ENCODE results near the gene MN1. TPM values are rescaled to one million over a fixed set of nuclear protein-coding genes. Genes with fewer than 3 reads are reported as not detected.

The MN1 gene
- total RNA-seq, 2 donors from 2014 or later, result 0.40 to 0.42 TPM

DNA sequence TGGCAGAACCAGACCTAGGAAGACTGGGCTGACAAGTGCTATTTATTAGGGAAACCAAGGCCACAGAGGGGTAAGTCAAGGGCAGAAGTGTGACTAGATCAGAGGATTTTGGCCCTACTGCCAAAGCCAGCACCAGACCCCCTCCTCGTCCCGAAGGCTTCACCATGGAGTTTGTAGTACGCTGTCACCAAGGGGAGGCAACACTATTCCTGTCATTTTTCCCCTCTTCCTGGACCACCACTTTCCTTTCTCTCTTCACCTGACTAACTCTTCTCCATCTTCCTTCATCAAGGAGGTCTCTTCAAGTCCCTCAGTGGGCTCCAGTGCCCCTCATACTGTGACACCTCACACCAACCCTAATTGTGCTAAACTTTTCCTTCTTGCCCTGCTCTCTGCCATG is 34.9 kb downstream of the MN1 start:
- no peak overlapping the region for H3K27ac Mint-ChIP-seq
- ATAC-seq (no peak), DNase-seq (no peak)
- H3K27me3 Mint-ChIP-seq, result peaks cover 22% of the 10 kb centered on the region
- H3K4me3 Mint-ChIP-seq, result no peak overlapping the region
- H3K9me3 ChIP-seq (ENCODE audit: control insufficient read depth, low read length, poor library complexity, severe bottlenecking), result no peaks in the 10 kb centered on the region
- no peaks in the 10 kb centered on the region for H3K4me1 Mint-ChIP-seq
- H3K36me3 Mint-ChIP-seq (ENCODE audit: low read depth), result no peaks in the 10 kb centered on the region

GRCh38 chr22:27765706-27766291 is 35.8 kb downstream of the MN1 start:
- H3K4me3 Mint-ChIP-seq, result no peak overlapping the region
- peaks cover 3% of the 10 kb centered on the region for H3K36me3 Mint-ChIP-seq (ENCODE audit: low read depth)
- H3K9me3 ChIP-seq (ENCODE audit: control insufficient read depth, low read length, poor library complexity, severe bottlenecking), result no peaks in the 10 kb centered on the region
- H3K4me1 Mint-ChIP-seq, result no peaks in the 10 kb centered on the region
- H3K27ac Mint-ChIP-seq, result no peak overlapping the region
- H3K27me3 Mint-ChIP-seq, result peaks cover 22% of the 10 kb centered on the region
- DNase-seq (no peak), ATAC-seq (no peak)

DNA sequence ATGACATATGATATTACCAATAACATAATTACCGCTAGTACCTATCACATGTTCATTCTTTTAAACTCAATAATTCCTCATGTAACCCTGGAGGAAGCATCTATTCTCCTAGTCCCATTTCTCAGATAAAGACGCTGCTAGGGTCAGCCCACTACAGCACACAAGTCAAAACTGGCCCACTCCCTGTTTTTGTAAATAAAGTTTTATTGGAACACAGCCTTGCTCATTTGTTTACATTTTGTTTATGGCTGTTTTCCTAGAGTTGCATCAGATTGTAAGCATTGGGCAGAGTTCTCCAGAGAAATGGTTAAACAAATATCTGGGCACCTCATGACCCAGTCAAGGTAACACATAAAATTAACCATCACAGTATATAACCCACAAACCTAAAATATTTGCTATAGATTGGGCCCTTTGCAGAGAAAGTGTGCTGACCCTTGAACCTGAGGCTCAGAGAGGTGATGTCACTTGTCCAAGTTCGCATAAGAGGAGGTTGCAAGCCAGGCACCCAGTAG is 36.8 kb downstream of the MN1 start:
- no peaks in the 10 kb centered on the region for H3K4me1 Mint-ChIP-seq

DNA sequence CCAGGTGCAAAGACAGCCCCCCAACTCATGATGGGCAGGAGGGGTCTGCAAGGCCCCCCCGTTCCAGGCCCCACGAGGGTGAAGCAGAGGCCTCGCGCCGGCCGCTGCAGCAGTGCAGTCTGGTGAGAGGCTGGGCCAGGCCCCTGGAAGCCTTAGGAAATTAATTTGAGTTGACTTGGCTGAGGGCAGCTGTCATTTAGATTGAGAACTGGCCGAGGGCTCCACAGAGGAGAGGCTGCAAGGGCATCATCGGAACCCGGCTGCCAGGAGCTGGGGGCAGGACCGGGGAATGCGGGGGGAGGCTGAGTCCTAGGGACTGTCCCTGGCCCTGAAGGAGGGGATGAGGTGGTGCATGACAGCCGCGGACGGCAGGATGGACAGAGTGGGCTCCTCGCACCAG is 39.9 kb downstream of the MN1 start:
- no peaks in the 10 kb centered on the region for H3K9me3 ChIP-seq (ENCODE audit: control insufficient read depth, low read length, poor library complexity, severe bottlenecking)
- H3K4me1 Mint-ChIP-seq, result no peaks in the 10 kb centered on the region
- peaks cover 3% of the 10 kb centered on the region for H3K36me3 Mint-ChIP-seq (ENCODE audit: low read depth)

More for the DNA sequence above, 36.8 kb downstream of the MN1 start:
- H3K27ac Mint-ChIP-seq, result no peak overlapping the region
- DNase-seq (no peak), ATAC-seq (no peak)
- peaks cover 3% of the 10 kb centered on the region for H3K36me3 Mint-ChIP-seq (ENCODE audit: low read depth)
- H3K27me3 Mint-ChIP-seq, result peaks cover 22% of the 10 kb centered on the region
- no peak overlapping the region for H3K4me3 Mint-ChIP-seq
- H3K9me3 ChIP-seq (ENCODE audit: control insufficient read depth, low read length, poor library complexity, severe bottlenecking), result no peaks in the 10 kb centered on the region

DNA sequence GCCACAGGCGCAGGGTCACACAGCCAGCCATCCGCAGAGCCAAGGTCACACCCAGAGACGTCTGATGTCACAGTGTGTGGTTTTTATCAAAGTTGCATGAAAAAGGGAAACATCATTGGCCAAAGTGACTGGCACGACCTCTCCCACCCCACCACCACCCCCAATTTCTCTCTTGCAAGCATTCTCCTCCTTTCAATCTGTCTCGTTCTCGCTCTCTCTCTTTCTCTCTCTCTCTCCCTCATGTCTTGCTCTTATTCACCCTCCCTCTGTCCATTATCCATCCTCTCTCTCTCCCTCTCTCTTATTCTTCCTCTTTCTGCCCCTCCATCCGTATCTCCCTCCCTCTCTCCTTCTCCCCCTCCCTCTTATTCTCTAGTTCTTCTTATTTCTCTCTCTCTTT is 40.6 kb downstream of the MN1 start:
- DNase-seq (no peak), ATAC-seq (no peak)
- H3K4me3 Mint-ChIP-seq, result peak overlapping the region; percentile 5
- peaks cover 16% of the 10 kb centered on the region for H3K27me3 Mint-ChIP-seq
- no peaks in the 10 kb centered on the region for H3K4me1 Mint-ChIP-seq
- no peaks in the 10 kb centered on the region for H3K9me3 ChIP-seq (ENCODE audit: control insufficient read depth, low read length, poor library complexity, severe bottlenecking)
- no peak overlapping the region for H3K27ac Mint-ChIP-seq
- H3K36me3 Mint-ChIP-seq (ENCODE audit: low read depth), result peaks cover 3% of the 10 kb centered on the region

More for the DNA sequence above, 39.9 kb downstream of the MN1 start:
- ATAC-seq (no peak), DNase-seq (no peak)
- Mint-ChIP-seq H3K4me3 (no peak overlapping the region), H3K27me3 (peaks cover 14% of the 10 kb centered on the region), H3K27ac (no peak overlapping the region)

GRCh38 chr22:27760474-27760873 is 41.1 kb downstream of the MN1 start:
- ATAC-seq, result no peak
- Mint-ChIP-seq H3K36me3 (ENCODE audit: low read depth) (peaks cover 3% of the 10 kb centered on the region), H3K4me3 (no peak overlapping the region), H3K27ac (no peak overlapping the region), H3K4me1 (no peaks in the 10 kb centered on the region), H3K27me3 (peaks cover 20% of the 10 kb centered on the region)
- H3K9me3 ChIP-seq (ENCODE audit: control insufficient read depth, low read length, poor library complexity, severe bottlenecking), result no peaks in the 10 kb centered on the region
- no peak for DNase-seq

DNA sequence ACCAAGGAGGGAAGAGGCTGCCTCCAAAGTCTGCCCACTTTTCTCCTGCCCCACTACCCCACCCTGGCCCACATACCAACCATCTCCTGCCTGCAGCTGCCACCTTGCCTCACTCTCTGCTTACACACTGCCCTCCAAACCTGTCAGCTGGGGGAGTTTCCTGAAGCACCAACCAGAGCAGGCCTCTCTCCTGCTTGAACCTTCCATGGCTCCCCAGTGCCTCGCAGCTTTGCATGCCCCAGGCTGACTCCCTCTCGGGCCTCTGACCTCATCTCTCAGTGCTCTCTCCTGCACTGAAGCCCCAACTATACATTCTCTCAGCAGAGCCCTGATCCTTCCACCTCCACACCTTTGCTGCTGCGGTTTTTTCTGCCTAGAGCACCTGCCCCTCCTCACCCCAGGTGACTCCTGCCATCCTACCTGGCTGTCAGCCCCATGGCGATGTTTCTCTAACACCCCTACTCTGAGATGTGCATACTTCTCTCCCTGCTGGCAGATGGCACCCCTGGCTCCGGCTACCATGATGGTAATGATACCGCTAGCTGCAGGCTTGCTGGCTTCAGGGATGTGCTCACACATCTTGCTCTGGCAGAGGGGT is 43.5 kb downstream of the MN1 start:
- peaks cover 3% of the 10 kb centered on the region for H3K36me3 Mint-ChIP-seq (ENCODE audit: low read depth)

DNA sequence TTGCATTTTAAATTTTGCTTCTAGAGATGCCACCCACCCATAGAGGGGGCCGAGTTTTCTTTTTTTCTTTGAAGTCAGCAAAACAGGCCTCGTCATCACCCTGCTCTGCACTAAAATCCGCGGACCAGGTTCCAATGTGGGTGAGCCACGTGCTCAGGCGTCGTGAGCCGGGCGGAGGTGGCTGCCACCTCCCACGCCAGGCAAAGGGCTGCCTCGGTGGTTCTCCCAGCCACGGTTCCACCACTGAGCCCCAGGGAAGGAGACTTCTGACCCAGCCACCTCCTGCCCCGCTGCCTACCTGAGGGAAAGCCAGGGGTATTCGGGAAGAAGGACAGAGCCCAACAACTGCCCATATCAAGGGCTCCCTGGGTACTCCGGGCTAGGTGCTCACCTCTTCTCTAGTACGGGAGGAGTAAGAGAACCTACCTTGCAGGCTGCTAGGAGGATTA is 45.3 kb downstream of the MN1 start:
- ATAC-seq (no peak), DNase-seq (no peak)
- no peaks in the 10 kb centered on the region for H3K9me3 ChIP-seq (ENCODE audit: control insufficient read depth, low read length, poor library complexity, severe bottlenecking)
- Mint-ChIP-seq H3K4me1 (no peaks in the 10 kb centered on the region), H3K27me3 (peaks cover 11% of the 10 kb centered on the region), H3K27ac (no peak overlapping the region), H3K4me3 (no peak overlapping the region), H3K36me3 (ENCODE audit: low read depth) (peaks cover 3% of the 10 kb centered on the region)

More for the DNA sequence above, 43.5 kb downstream of the MN1 start:
- no peak overlapping the region for H3K4me3 Mint-ChIP-seq
- H3K9me3 ChIP-seq (ENCODE audit: control insufficient read depth, low read length, poor library complexity, severe bottlenecking), result no peaks in the 10 kb centered on the region
- no peak for ATAC-seq
- no peak overlapping the region for H3K27ac Mint-ChIP-seq
- H3K27me3 Mint-ChIP-seq, result peaks cover 11% of the 10 kb centered on the region
- H3K4me1 Mint-ChIP-seq, result no peaks in the 10 kb centered on the region
- no peak for DNase-seq

- ATAC-seq (no peak), DNase-seq (no peak)
- no peak overlapping the region for H3K4me3 Mint-ChIP-seq
- no peak overlapping the region for H3K27ac Mint-ChIP-seq
- H3K36me3 Mint-ChIP-seq (ENCODE audit: low read depth), result no peaks in the 10 kb centered on the region
- peaks cover 17% of the 10 kb centered on the region for H3K27me3 Mint-ChIP-seq
- no peaks in the 10 kb centered on the region for H3K4me1 Mint-ChIP-seq
- H3K9me3 ChIP-seq (ENCODE audit: control insufficient read depth, low read length, poor library complexity, severe bottlenecking), result no peaks in the 10 kb centered on the region
These were observed 45.9 kb downstream of the MN1 start for GRCh38 chr22:27755521-27756211.

DNA sequence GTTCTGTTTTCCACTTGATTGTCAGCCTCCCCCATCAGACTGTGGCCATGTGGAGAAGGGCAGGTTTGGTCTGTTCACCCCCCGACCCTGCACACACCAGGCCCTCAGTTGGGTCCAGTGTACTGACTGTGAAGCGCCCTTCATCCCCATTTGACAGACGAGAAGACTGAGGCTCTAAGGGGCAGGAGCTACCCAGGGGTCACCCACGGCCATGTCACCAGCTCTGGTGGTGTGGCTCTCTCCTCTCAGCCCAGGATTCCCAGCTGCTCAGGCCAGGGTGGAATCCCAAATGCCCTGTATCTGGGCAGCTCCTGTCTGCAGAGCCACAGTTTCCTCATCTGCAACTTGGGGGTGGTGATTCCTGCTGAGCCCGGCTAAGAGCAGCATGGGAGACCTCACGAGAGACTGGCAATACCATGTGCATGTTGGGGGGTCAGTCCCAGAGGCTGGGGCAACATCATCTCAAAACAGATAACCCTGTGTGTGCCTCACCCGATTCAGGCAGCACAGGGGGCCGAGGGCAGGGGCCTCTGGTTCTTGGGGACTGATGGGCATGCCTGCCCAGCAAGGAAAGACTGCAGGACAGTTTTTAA is 46.6 kb downstream of the MN1 start:
- ATAC-seq (no peak), DNase-seq (no peak)
- Mint-ChIP-seq H3K27me3 (peaks cover 24% of the 10 kb centered on the region), H3K4me3 (no peak overlapping the region), H3K36me3 (ENCODE audit: low read depth) (no peaks in the 10 kb centered on the region), H3K27ac (no peak overlapping the region), H3K4me1 (no peaks in the 10 kb centered on the region)
- no peaks in the 10 kb centered on the region for H3K9me3 ChIP-seq (ENCODE audit: control insufficient read depth, low read length, poor library complexity, severe bottlenecking)

GRCh38 chr22:27754247-27754887 is 47.2 kb downstream of the MN1 start:
- H3K4me3 Mint-ChIP-seq, result no peak overlapping the region
- H3K27ac Mint-ChIP-seq, result no peak overlapping the region
- H3K4me1 Mint-ChIP-seq, result no peaks in the 10 kb centered on the region
- DNase-seq, result no peak
- no peak for ATAC-seq
- peaks cover 30% of the 10 kb centered on the region for H3K27me3 Mint-ChIP-seq
- no peaks in the 10 kb centered on the region for H3K9me3 ChIP-seq (ENCODE audit: control insufficient read depth, low read length, poor library complexity, severe bottlenecking)
- H3K36me3 Mint-ChIP-seq (ENCODE audit: low read depth), result no peaks in the 10 kb centered on the region

DNA sequence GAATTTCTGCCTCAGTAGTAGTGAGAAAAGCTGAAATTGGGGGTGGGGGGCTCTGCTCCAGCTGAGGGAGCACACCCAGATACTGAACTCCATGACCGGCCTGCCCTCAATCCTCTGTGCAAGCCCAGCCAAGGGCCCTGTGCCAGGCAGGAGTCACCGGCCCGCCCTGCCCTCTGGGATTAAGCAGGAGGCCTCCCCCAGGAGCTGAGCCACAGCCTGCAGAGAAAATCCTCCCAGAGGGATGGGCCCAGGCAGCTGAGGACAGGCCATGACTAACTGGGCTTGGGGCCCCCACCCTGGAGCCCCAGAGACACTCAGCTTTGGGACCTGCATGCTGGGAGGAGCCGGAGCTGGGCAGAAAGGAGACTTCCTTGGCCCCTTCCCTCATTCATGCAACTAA is 48.8 kb downstream of the MN1 start:
- Mint-ChIP-seq H3K27me3 (peaks cover 42% of the 10 kb centered on the region), H3K4me1 (peaks cover 3% of the 10 kb centered on the region), H3K4me3 (no peak overlapping the region), H3K27ac (no peak overlapping the region), H3K36me3 (ENCODE audit: low read depth) (no peaks in the 10 kb centered on the region)
- no peak for DNase-seq
- H3K9me3 ChIP-seq (ENCODE audit: control insufficient read depth, low read length, poor library complexity, severe bottlenecking), result no peaks in the 10 kb centered on the region
- no peak for ATAC-seq

DNA sequence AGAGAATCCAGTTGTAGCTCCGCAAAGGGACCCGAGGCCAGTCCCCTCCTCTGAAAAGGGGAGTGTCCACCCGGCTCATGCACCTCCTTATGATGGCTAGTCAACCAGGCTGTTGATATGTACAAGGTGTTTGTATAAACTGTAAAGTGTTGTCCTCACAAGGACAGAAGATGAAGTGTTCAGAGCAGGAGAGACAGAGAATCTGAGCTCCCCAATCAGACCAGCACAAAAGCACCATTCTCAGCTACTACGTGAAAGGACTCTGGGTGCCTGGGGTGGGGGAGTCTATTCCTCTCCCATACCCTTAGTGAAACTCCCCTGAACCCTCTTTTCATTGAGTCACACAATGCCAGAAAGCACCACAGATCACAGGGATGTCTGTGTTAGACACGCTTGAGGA is 49.4 kb downstream of the MN1 start:
- no peaks in the 10 kb centered on the region for H3K9me3 ChIP-seq (ENCODE audit: control insufficient read depth, low read length, poor library complexity, severe bottlenecking)
- Mint-ChIP-seq H3K27ac (no peak overlapping the region), H3K36me3 (ENCODE audit: low read depth) (no peaks in the 10 kb centered on the region), H3K4me3 (no peak overlapping the region), H3K4me1 (peaks cover 3% of the 10 kb centered on the region), H3K27me3 (peaks cover 48% of the 10 kb centered on the region)
- no peak for DNase-seq
- ATAC-seq, result no peak
